Activated naive CD8-positive, alpha-beta T cell treated with anti-CD3 and anti-CD28 coated beads, Interleukin-2, amount 10 ng/mL, durations not matched to agents 7 days and 5 days (primary cell): ENCODE data around the gene TTC38. TPM values are rescaled to one million over a fixed set of nuclear protein-coding genes. Genes with fewer than 3 reads are reported as not detected.

Experiments
- ATAC-seq: fragments of 150-1000 bp; cut with Tn5 transposase; one replicate; pipeline ENCODE4 v1.10.0; 2021; ENCODE audit warnings: low read depth, moderate library complexity
- POLR2A ChIA-PET: fragments of 350-600 bp; sonication (Branson Sonifier 250); formaldehyde crosslinking; loops from one replicate; lab custom pipeline; 2021; ENCODE audit warnings: antibody characterized with exemption; lab: Charles Lee
- DNase-seq: peaks from one replicate; pipeline ENCODE4 v3.0.0; 2021
- H3K27ac Mint-ChIP-seq: one replicate; pipeline ENCODE4 v1.8.0; 2022; ENCODE audit warnings: mild to moderate bottlenecking, mixed read lengths
- H3K27me3 Mint-ChIP-seq: one replicate; pipeline ENCODE4 v1.8.0; 2022; ENCODE audit warnings: mild to moderate bottlenecking, moderate library complexity, mixed read lengths
- H3K36me3 Mint-ChIP-seq: one replicate; pipeline ENCODE4 v1.8.0; 2021; ENCODE audit warnings: mild to moderate bottlenecking, mixed read lengths
- H3K4me1 Mint-ChIP-seq: one replicate; pipeline ENCODE4 v1.8.0; 2021; ENCODE audit warnings: mixed read lengths
- H3K4me3 Mint-ChIP-seq: one replicate; pipeline ENCODE4 v1.8.0; 2022; ENCODE audit warnings: mild to moderate bottlenecking, moderate library complexity, mixed read lengths
- H3K9me3 Mint-ChIP-seq: one replicate; pipeline ENCODE4 v1.8.0; 2021; ENCODE audit warnings: mixed read lengths
- total RNA-seq, 2 experiments: library from RNA; stranded (reverse); gene quantifications; one replicate each; pipeline ENCODE4 v1.2.3, GENCODE V29; 2021

TTC38 gene
- total RNA-seq, 2 experiments from 2014 or later = 24.3 to 25.0 TPM

DNA sequence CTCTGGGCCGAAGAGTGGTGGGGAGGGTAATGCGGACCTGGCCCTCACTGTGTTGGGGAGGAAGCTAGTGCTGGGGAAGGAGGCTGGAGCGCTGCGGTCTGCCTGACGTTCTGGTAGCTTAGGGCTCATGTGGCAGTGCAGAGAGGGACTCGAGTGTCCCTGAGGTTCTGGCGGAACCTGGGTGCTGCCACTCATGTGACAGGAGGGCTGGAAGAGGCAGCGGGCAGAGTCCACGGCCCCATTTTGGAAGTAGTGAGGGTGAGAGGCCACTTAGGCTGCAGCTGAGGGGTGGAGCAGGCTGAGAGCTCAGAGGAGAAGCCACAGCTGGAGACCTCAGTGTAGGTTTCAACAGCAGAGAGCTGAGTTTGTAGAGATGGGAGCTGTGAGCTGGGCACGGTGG, 51.5 kb downstream of the TTC38 start:
- H3K27ac Mint-ChIP-seq = no peak overlapping the region
- no peak for DNase-seq
- H3K27me3 Mint-ChIP-seq = no peaks in the 10 kb centered on the region
- ATAC-seq = no peak
- POLR2A ChIA-PET = no interaction called here
- H3K4me3 Mint-ChIP-seq = no peak overlapping the region
- H3K4me1 Mint-ChIP-seq = peaks cover 2% of the 10 kb centered on the region
- peaks cover 47% of the 10 kb centered on the region for H3K36me3 Mint-ChIP-seq
- H3K9me3 Mint-ChIP-seq = no peaks in the 10 kb centered on the region

- ATAC-seq = no peak
- POLR2A ChIA-PET = no interaction called here
These were observed 52.4 kb downstream of the TTC38 start for GRCh38 chr22:46320166-46320710.

DNA sequence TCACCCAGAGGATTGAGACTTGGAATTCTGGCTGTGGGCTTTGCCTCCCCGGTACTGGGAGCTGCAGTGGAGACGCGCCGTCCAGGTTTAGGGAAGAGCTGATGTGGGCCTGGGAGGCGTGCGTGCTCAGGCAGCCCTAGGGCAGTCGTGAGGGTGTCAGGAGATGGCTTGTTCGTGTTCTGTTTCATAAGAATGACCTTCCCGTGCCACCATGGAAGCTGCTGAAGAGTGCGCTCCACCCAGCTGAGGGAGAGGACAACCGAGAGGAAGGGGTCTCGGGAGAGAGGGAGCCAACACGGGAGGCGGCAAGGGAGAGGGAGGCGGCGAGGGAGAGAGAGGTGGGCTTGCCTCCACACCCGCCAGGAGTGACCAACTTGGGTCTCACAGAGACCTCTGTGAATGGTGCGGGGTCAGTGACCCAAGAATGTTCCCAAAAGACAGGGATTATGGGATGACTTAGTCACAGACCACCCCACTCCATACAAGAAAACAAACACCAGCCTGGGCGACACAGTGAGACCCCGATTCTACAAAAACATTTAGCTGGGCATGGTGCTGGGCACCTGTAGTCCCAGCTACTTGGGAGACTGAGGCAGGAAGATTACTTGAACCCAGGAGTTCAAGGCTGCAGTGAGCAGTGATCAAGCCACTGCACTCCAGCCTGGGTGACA, 53.0 kb downstream of the TTC38 start:
- ATAC-seq (no peak), DNase-seq (no peak)
- Mint-ChIP-seq H3K27ac (no peak overlapping the region), H3K9me3 (no peaks in the 10 kb centered on the region), H3K36me3 (peaks cover 53% of the 10 kb centered on the region), H3K4me1 (peaks cover 2% of the 10 kb centered on the region), H3K4me3 (no peak overlapping the region), H3K27me3 (no peaks in the 10 kb centered on the region)
- POLR2A ChIA-PET = no interaction called here

More at GRCh38 chr22:46320166-46320710, 52.4 kb downstream of the TTC38 start:
- Mint-ChIP-seq H3K9me3 (no peaks in the 10 kb centered on the region), H3K36me3 (peaks cover 52% of the 10 kb centered on the region), H3K27me3 (no peaks in the 10 kb centered on the region), H3K4me3 (no peak overlapping the region), H3K4me1 (peaks cover 2% of the 10 kb centered on the region), H3K27ac (no peak overlapping the region)
- no peak for DNase-seq

GRCh38 chr22:46322711-46323110, 54.9 kb downstream of the TTC38 start:
- Mint-ChIP-seq H3K27me3 (no peaks in the 10 kb centered on the region), H3K4me3 (no peak overlapping the region), H3K27ac (no peak overlapping the region), H3K36me3 (peaks cover 50% of the 10 kb centered on the region), H3K9me3 (no peaks in the 10 kb centered on the region), H3K4me1 (peaks cover 2% of the 10 kb centered on the region)
- POLR2A ChIA-PET = no interaction called here
- ATAC-seq (no peak), DNase-seq (no peak)

DNA sequence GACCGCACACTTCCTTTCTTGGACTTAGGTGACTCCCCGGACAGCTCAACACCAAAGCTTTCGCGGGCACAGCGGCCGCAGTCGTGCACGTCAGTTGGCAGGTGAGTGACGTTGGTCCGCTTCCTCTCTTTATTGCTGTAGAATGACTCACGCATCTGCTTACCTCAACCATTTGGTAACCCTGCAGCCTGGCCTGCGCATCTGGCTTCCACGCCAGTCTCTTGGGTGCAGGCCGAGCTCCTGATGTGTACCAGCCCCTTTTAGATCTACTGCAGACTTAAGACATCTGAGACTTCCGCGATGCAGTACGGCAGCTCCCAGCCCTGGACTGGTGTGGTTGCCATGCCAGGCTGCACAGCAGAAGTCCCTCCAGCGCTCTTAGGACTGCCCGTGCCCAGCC, 55.4 kb downstream of the TTC38 start:
- no peak overlapping the region for H3K4me3 Mint-ChIP-seq
- H3K4me1 Mint-ChIP-seq = peaks cover 2% of the 10 kb centered on the region
- H3K9me3 Mint-ChIP-seq = no peaks in the 10 kb centered on the region
- H3K27me3 Mint-ChIP-seq = no peaks in the 10 kb centered on the region
- peak overlapping the region; percentile 56 for H3K27ac Mint-ChIP-seq
- DNase-seq (no peak), ATAC-seq (no peak)
- peaks cover 47% of the 10 kb centered on the region for H3K36me3 Mint-ChIP-seq
- POLR2A ChIA-PET = no interaction called here

GRCh38 chr22:46326066-46326680, 58.4 kb downstream of the TTC38 start:
- Mint-ChIP-seq H3K27me3 (no peaks in the 10 kb centered on the region), H3K4me1 (no peaks in the 10 kb centered on the region), H3K9me3 (no peaks in the 10 kb centered on the region), H3K4me3 (no peak overlapping the region), H3K36me3 (peaks cover 32% of the 10 kb centered on the region), H3K27ac (no peak overlapping the region)
- POLR2A ChIA-PET = no interaction called here
- ATAC-seq (no peak), DNase-seq (no peak)

DNA sequence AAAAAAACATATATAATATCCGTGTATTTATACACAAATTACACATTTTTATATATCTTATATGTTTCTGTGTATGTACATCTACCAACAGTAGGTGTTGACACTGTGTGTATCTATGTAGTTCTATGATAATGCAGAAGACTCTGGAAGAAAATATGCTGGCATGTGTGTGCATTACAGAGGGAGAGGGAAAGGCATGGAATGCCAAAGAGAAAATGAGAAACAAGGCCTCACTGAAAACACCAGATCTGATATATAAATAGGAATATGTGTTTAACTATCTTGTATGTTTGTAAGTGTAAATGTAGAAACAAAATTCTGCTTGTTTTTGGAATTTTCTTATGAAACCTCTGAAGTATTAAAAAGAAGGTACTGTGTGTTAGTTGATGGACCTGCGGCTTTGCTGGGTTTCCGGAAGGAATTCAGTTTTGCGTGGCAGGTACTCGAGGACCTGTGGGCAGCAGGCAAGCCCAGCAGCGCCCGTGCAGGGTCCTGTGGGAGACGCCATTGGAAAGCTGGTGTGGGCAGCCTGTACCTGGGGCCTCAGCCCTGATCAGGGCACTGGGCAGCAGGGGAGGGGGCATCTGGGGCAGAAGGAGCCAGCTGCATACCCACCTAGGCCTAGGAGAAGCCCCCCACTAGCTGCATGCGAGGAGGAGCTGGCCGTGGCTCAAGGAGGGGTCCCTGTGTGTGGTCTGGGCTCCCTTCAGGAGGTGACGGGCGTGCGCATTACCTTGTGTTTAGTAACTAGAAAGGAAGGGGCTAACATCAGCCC, 60.1 kb downstream of the TTC38 start:
- no peak for ATAC-seq
- POLR2A ChIA-PET = no interaction called here
- H3K9me3 Mint-ChIP-seq = no peaks in the 10 kb centered on the region
- no peak overlapping the region for H3K4me3 Mint-ChIP-seq
- DNase-seq = no peak
- no peak overlapping the region for H3K27ac Mint-ChIP-seq
- peaks cover 26% of the 10 kb centered on the region for H3K36me3 Mint-ChIP-seq
- no peaks in the 10 kb centered on the region for H3K4me1 Mint-ChIP-seq
- no peaks in the 10 kb centered on the region for H3K27me3 Mint-ChIP-seq

- POLR2A ChIA-PET = no interaction called here
- ATAC-seq (no peak), DNase-seq (no peak)
- H3K36me3 Mint-ChIP-seq = peaks cover 28% of the 10 kb centered on the region
- no peak overlapping the region for H3K4me3 Mint-ChIP-seq
- H3K27me3 Mint-ChIP-seq = no peaks in the 10 kb centered on the region
- H3K27ac Mint-ChIP-seq = no peak overlapping the region
- H3K9me3 Mint-ChIP-seq = no peaks in the 10 kb centered on the region
- no peaks in the 10 kb centered on the region for H3K4me1 Mint-ChIP-seq
These were observed 61.0 kb downstream of the TTC38 start for GRCh38 chr22:46328797-46329196.

DNA sequence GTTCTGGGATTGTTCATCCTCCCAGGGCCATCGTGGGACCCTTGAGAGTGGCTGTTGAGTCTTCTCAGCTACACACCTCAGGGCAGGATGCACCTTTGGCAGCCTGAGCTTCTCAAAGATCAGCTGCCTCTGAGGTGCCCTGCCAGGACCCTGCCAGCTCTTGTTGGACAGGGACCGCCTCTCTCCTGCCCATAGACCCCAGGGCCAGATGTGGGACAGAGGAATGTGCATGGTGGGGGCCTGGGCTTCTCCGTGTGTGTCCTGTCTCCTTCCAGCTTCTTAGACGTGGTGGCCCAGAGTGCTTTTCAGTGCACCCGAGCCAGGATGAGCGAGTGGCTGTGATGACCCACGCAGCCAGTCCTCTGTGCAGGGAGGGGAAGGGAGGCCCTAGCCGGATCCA, 61.8 kb downstream of the TTC38 start:
- no peak overlapping the region for H3K27ac Mint-ChIP-seq
- peaks cover 25% of the 10 kb centered on the region for H3K36me3 Mint-ChIP-seq
- POLR2A ChIA-PET = no interaction called here
- ATAC-seq (no peak), DNase-seq (no peak)
- peaks cover 3% of the 10 kb centered on the region for H3K4me1 Mint-ChIP-seq
- no peak overlapping the region for H3K4me3 Mint-ChIP-seq
- no peaks in the 10 kb centered on the region for H3K27me3 Mint-ChIP-seq
- H3K9me3 Mint-ChIP-seq = no peaks in the 10 kb centered on the region

DNA sequence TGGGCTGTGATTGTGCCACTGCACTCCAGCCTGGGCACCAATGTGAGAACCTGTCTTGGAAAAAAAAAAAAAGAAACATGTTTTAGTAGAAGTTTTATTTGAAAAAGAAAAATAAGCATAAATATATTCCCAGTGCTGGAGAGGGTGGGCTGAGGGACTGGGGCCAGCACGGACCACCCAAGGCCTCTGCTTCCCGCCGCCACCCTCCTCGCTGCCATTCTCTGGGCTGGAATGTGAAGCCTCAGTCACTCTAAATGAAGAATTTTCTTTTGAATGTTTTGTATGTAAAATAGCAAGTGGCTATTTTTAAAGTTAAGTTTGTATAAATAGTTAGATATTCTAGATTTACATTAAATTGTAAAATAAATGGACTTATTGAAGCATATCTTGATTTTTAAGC, 62.6 kb downstream of the TTC38 start:
- H3K4me3 Mint-ChIP-seq = no peak overlapping the region
- H3K36me3 Mint-ChIP-seq = peaks cover 21% of the 10 kb centered on the region
- H3K4me1 Mint-ChIP-seq = peaks cover 6% of the 10 kb centered on the region
- H3K27ac Mint-ChIP-seq = no peak overlapping the region
- no peaks in the 10 kb centered on the region for H3K27me3 Mint-ChIP-seq
- DNase-seq = no peak
- POLR2A ChIA-PET = no interaction called here
- no peak for ATAC-seq
- H3K9me3 Mint-ChIP-seq = no peaks in the 10 kb centered on the region

GRCh38 chr22:46331496-46331895, 63.7 kb downstream of the TTC38 start:
- no peaks in the 10 kb centered on the region for H3K27me3 Mint-ChIP-seq
- H3K4me3 Mint-ChIP-seq = no peak overlapping the region
- H3K4me1 Mint-ChIP-seq = peaks cover 8% of the 10 kb centered on the region
- no peaks in the 10 kb centered on the region for H3K9me3 Mint-ChIP-seq
- H3K36me3 Mint-ChIP-seq = peaks cover 16% of the 10 kb centered on the region
- no peak overlapping the region for H3K27ac Mint-ChIP-seq
- ATAC-seq = no peak
- POLR2A ChIA-PET = no interaction called here
- DNase-seq = no peak

DNA sequence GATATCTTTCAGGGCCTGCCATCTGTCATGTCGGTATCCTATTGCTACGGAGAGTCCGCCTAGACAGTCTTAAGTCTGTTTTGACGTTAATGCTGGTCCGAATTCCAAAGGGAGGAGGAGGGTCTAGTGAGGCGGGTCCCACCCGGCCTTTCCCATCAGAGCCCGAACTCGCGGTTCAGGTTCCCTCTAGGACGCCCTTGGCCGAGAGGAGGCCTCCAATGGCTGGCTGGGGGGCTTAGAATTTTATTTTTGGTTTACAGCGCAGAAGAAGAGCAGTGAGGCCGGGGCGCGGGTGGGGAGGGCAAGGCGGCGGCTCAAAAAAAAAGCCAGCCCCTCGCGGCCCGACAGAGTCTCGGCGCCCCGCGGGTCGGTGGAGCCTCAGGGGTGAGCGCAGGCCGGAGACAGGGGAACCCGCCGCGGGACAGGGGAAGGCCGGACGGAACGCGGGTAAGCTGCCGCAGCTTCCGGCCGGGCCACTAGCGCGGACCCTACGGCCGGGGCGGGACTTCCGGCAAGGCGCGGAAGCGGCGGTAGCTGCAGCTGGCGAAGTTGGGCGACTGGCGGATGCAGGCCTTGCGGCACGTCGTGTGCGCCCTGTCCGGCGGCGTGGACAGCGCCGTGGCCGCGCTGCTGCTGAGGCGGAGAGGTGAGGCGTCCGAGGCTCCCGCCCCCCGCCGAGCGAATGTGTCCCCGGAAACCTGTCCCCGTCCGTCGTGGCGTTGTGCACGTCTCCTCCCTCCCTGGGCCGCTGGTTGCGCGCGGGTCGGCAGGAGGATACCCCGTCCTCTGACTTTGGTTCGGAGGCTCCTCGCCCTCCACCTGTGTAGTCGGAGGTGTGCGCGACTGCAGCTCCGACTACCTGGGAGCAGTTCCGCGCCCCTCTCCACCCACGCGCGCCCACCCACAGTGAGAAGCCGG, 67.7 kb downstream of the TTC38 start, which contains the start of gene TRMU:
TRMU (plus strand) TSS at position 514 of the 918 bp plus-strand sequence; CDS start at position 565, 51 bp downstream.
- Mint-ChIP-seq H3K27ac (peak within 1 kb of the TSS; percentile 96), H3K4me3 (peak within 1 kb of the TSS; percentile 95), H3K4me1 (peaks cover 22% of the 10 kb centered on the region), H3K36me3 (peaks cover 25% of the 10 kb centered on the region), H3K9me3 (no peaks in the 10 kb centered on the region), H3K27me3 (no peaks in the 10 kb centered on the region)
- POLR2A ChIA-PET = interaction anchor here (0.9 to 2.5 kb wide), 8 partner anchors 33 to 321 kb away, joined by 3 to 10 read pairs (median 4); partner anchors contain the start of genes CDPF1, PPARA and TTC38
- ATAC-seq (peak; percentile 84), DNase-seq (peak; percentile 84)
